ENCODE data around the gene SHROOM3.

The SHROOM3 gene

GRCh38 chr4:76792418-76792817 lies 357.4 kb downstream of the SHROOM3 start:
- DNase-seq: no peak

DNA sequence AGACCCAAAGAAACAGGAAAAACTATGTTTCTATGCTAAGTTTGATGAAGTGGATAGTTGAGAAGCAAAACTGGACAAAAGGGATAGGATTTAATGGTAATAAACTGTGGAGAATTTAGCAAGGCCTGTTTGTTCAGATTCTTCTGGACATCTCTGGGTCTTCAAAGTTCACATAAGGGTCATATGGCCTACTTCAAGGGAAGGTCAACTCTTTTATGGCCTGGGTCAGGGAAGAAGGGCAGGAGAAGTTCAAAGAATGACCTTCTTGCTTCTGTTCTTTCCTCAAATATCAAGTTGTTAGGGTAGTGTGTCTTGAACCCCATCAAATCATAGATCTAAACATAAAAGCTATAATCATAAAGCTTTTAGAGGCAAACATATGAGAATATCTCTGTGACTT lies 360.2 kb downstream of the SHROOM3 start:
- no peak for DNase-seq

- no peak for DNase-seq
These were observed 364.1 kb downstream of the SHROOM3 start for GRCh38 chr4:76799140-76799539.

- DNase-seq: no peak
These were observed 364.7 kb downstream of the SHROOM3 start for GRCh38 chr4:76799718-76800117.

GRCh38 chr4:76800902-76801301 lies 365.9 kb downstream of the SHROOM3 start:
- DNase-seq: no peak

DNA sequence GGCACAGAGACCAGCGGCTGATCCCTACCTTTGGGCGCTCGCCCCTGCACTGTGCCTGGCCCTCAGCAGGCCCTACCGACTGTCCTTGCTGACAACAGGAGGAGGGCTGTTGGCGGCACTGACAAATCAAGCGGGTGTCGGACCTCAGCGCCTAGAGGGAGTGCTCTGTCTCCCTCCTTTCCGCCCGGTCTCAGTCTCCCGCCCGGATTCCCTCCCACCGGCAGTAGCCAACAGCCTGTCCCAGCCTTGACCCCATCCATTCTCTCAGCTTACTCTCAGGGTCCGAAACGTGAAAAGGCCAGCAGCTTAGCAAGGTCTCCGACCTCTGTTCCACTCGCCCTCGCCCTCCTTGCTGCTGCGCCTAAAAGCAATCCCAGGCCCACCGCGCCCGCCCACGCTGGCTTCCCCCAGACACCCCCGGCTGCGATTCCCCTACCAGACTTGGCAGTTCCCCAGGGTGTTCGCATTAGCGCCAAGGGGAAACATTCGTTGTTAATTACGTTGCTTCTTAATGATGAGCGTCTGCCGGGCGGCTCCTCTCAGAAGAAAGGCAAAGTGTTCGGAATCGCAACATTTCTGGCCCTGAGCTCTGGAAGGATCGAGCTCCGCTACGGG lies 366.7 kb downstream of the SHROOM3 start:
- DNase-seq: no peak

DNA sequence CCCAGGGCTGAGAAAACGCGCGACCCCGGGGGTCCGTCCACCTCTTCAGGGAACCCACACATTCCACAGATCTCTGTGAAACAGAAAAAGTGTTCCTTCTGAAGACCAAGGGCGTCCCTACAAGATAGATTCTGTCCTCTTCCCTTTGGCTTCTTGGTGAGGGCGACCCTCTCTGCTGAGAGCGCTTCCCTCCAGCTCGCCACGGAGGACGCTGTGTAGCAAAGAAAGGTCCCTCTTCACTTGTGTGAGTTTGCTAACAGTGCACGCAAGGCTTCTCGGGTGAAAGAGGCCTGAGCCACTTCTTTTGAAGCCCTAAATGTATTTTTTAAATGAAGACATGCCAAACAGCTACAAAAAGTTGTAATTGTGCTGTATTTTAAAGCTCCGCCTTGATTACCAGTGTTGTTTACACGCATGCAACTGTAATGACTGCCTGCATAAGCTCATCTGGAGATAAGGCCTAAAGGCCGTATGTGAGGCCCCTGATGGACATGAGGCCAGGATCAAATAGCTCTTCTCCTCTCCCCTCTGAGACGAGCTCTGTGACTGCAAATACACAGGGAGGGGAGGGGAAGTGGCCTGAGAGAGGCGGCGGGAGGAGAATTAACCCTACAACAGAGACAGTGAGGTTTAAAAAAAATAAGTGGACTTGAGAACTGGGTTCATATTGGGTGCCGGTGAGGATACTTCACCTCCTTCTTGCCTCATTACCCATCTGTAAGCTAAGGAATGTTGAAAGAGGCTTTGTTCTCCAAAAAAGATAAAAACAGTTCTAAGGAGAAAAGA lies 367.4 kb downstream of the SHROOM3 start:
- DNase-seq: no peak

- DNase-seq: no peak
These were observed 368.5 kb downstream of the SHROOM3 start for GRCh38 chr4:76803522-76803921.

DNA sequence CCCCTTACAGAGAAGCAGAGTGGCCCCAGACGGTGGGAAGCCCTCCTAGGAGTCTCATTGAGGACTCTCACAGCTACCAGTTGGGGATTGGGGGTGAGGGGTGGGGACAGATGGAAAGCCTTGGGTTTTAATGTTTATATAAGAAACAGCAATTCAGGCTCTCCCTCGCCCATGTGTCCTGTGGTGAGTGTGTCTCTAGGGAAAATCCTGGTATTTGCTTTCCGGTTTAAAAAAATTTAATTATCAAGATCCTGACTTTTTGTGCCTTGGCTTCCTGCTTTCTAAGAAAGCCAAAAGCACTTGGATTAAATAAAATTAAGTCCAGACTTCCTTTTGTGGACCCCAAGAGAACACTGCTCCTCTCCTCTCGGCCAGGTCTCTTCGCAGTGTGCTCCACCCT lies 369.1 kb downstream of the SHROOM3 start:
- DNase-seq: no peak

- no peak for DNase-seq
These were observed 371.3 kb downstream of the SHROOM3 start for GRCh38 chr4:76806346-76806745.

GRCh38 chr4:76806757-76807156 lies 371.7 kb downstream of the SHROOM3 start:
- DNase-seq: no peak

DNA sequence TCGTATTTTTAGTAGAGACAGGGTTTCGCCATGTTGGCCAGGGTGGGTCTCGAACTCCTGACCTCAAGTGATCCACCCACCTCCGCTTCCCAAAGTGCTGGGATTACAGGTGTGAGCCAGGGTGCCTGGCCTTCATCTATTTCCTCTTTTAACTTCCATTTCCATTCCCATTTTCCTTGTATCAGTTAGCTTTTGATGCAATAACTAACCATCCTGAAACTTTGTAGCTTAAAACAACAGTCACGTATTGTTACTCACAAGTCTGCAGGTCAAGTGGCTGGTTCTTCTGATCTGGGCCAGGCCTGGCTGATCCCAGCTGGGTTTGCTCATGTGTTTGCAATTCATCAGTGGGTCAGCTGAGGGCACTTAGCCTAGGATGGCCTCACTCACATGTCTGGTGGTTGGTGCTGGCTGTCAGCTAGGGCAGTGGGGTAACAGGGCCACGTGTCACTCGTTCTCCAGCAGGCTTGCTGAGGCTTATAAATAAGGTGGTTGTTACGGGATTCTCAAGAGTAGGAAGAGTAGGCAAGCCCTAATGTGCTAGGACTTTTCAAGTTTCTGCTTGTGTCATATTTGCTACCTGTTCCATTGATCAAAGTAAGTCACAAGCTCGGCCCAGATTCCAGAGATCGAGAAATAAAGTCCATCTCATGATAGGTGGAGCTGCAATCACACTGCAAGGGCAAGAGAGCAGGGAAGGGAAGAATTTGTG lies 374.7 kb downstream of the SHROOM3 start:
- no peak for DNase-seq

DNA sequence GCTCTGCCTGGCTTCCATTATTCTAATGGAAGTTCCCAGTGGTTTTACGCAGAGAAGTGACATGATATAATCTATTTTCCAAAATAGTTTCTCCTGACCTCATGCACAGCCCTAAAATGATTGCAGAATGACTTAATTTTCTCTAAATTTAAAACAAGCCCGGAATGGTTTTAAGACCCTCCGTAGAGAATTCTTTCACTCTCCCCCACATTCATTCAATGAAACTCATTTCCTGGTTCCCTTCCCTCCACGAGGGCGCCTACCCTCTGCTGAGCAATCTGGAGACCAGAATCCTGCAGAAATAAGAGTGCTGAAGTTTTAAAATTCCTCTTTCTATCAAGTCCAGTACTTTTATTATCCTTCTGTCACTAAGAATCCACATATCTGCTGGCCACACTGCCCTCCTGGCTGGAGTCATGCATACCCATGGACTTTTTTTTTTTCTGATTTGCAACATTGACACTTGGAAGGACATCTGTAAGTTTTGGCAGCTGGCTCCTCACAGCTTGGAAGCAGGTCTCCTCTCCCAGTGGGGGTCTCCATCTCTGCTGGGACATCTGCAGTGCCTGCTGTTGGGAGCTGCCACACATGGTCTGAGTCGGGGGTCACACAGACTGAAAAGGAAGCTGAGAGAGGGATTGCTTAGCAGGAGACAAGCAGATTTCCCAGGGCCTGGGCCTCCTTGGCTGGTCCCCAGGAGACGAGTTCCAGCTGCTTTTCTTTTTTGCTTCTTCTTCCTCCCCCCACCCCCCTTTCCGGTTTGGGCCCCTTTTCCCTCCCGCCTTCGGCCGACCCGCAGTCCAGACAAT lies 376.8 kb downstream of the SHROOM3 start:
- DNase-seq: no peak

DNA sequence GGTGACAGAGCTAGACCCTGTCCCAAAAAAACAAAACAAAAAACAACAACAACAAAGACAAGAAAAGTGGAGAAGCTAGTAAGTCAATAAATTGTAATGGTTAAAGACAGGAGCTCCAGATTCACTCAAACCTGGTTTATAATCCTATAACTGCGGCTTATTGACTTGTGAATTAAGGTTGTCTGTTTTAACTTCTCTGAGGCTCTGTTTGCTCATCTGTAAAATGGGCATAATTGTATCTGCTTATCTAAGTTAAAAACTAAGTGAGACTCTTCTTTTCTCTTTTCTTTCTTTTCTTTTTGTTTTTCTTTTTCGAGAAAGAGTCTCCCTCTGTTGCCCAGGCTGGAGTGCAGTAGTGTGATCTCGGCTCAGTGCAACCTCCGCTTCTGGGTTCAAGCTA lies 378.0 kb downstream of the SHROOM3 start:
- no peak for DNase-seq

GRCh38 chr4:76821641-76822040 lies 386.6 kb downstream of the SHROOM3 start:
- DNase-seq: no peak

GRCh38 chr4:76822303-76822702 lies 387.3 kb downstream of the SHROOM3 start:
- no peak for DNase-seq

- no peak for DNase-seq
These were observed 388.5 kb downstream of the SHROOM3 start for GRCh38 chr4:76823495-76823894.

GRCh38 chr4:76830612-76830963 lies 395.6 kb downstream of the SHROOM3 start:
- no peak for DNase-seq

DNA sequence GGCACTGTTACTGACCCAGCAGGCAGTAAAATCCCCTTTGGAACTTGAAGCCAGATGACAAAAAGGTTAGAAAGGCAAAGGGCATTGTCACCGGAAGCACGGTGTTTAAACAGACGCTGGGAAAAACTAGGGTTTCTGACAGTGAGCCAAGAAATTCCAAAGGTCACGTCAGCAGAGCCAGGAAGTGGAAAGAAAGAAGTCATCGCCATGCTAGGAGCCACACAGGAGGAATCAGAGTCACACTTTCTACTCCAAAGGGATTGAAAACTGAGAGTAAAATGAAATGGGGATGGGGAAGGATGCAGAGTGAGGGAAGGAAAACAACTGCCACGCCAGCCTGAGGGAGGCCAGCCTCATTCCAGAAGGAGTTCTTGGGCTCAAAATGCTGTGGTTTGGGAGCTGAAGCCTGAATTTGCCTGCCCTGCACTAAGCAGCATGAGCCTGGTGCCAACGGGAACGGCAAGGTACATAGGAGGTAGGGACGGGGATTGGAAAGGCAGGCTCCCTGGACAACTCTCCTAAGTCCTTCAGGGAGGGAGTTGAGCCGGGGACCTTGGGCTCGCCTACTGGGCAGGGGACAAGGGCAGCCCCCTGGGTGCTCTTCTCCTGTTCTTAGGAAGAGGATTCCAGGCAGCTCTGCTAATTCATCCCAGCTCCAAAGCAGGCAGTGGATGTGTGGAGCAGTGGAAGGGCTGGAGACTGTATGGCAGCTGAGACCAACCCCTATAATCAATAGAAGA lies 396.1 kb downstream of the SHROOM3 start:
- DNase-seq: no peak

DNA sequence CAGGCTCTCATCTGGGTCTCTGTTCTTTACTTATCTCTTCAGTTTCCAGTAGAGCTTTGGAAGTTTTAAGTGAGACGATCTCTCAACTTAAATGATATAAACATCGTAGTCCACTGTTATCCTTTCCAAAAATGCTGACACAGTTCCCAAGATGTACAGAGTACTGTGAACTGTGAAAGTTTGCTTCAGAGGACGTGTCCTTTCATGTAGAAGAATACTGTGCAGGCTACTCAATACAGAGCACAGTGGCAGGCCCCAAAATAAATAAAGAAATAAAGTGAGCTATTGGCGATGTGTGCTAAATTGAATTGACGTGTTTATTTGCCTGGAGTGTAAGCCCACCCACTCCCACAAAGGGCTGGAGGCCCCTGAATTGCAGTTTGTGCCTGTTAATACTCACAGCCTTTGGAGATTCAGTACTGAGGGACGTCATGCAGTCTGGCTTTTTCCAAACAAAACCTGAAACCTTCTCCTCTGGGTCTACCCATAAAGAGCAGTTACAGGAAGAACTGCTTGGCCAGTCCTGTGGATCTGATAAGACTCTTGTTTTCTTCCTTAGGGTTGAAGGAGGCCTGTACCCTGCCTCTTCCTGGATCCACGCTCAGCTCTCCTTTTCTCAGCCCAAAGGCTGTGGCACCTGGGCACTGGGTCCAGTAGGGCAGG lies 396.8 kb downstream of the SHROOM3 start:
- no peak for DNase-seq

Data from DMS79 treated with DMSO at 0.1 percent for 48 hours (cell line).